HG03103 (cell line): ENCODE results near the gene CRACR2A.

ENCODE experiments used
- ATAC-seq: cut with Tn5 transposase; IDR thresholded peaks from one replicate; pipeline ENCODE4 v1.9.1; 2021; ENCODE audit warnings: low read depth; ENCODE audit not compliant: unreplicated experiment

Gene CRACR2A

GRCh38 chr12:3576891-3577290, 176.0 kb downstream of the CRACR2A start:
- no peak for ATAC-seq

- ATAC-seq: no peak
Measured at GRCh38 chr12:3574986-3575385, 177.9 kb downstream of the CRACR2A start.

- ATAC-seq: no peak
Measured at GRCh38 chr12:3572560-3572959, 180.3 kb downstream of the CRACR2A start.

- no peak for ATAC-seq
Measured at GRCh38 chr12:3571724-3572123, 181.2 kb downstream of the CRACR2A start.

- ATAC-seq: no peak
Measured at GRCh38 chr12:3571323-3571722, 181.6 kb downstream of the CRACR2A start.

GRCh38 chr12:3568695-3569094, 184.2 kb downstream of the CRACR2A start:
- ATAC-seq: no peak

GRCh38 chr12:3565985-3566384, 186.9 kb downstream of the CRACR2A start:
- no peak for ATAC-seq
